ENCODE measurements around the gene KRT84. TPM values are rescaled to one million over a fixed set of nuclear protein-coding genes. Genes with fewer than 3 reads are reported as not detected.

Gene KRT84
- not detected in 2 replicates for total RNA-seq

GRCh38 chr12:52385226-52385702 is at the start of gene KRT84:
Gene KRT84, minus strand, starts transcription at chr12:52385652. Its CDS starts 67 bp downstream, at chr12:52385585.
- intact Hi-C loops (cut with micrococcal nuclease) = no loop called here

- intact Hi-C loops (cut with micrococcal nuclease) = no loop called here
Measured at GRCh38 chr12:52434760-52435530, 49.5 kb upstream of the KRT84 start.

- intact Hi-C loops (cut with micrococcal nuclease) = no loop called here
Measured at GRCh38 chr12:52434081-52434733, 48.8 kb upstream of the KRT84 start, which contains the start of gene KRT75. Gene KRT75, minus strand, starts transcription at chr12:52434371. Its CDS starts 67 bp downstream, at chr12:52434304.

- intact Hi-C loops (cut with micrococcal nuclease) = no loop called here
Measured at GRCh38 chr12:52433501-52434080, 48.1 kb upstream of the KRT84 start.

- intact Hi-C loops (cut with micrococcal nuclease) = no loop called here
Measured at GRCh38 chr12:52432559-52433207, 47.2 kb upstream of the KRT84 start.

GRCh38 chr12:52428121-52428520 is 42.7 kb upstream of the KRT84 start:
- intact Hi-C loops (cut with micrococcal nuclease) = no loop called here

GRCh38 chr12:52427083-52427482 is 41.6 kb upstream of the KRT84 start:
- intact Hi-C loops (cut with micrococcal nuclease) = no loop called here

- intact Hi-C loops (cut with micrococcal nuclease) = no loop called here
Measured at GRCh38 chr12:52426034-52426433, 40.6 kb upstream of the KRT84 start.

GRCh38 chr12:52425466-52425865 is 40.0 kb upstream of the KRT84 start:
- intact Hi-C loops (cut with micrococcal nuclease) = no loop called here

GRCh38 chr12:52423661-52424500 is 38.4 kb upstream of the KRT84 start:
- intact Hi-C loops (cut with micrococcal nuclease) = no loop called here

- intact Hi-C loops (cut with micrococcal nuclease) = no loop called here
Measured at GRCh38 chr12:52423035-52423434, 37.6 kb upstream of the KRT84 start.

- intact Hi-C loops (cut with micrococcal nuclease) = no loop called here
Measured at GRCh38 chr12:52419656-52420055, 34.2 kb upstream of the KRT84 start.

GRCh38 chr12:52418576-52419110 is 33.2 kb upstream of the KRT84 start:
- intact Hi-C loops (cut with micrococcal nuclease) = no loop called here

- intact Hi-C loops (cut with micrococcal nuclease) = no loop called here
Measured at GRCh38 chr12:52417740-52418139, 32.3 kb upstream of the KRT84 start.

- intact Hi-C loops (cut with micrococcal nuclease) = no loop called here
Measured at GRCh38 chr12:52416795-52417194, 31.3 kb upstream of the KRT84 start.

GRCh38 chr12:52415870-52416750 is 30.7 kb upstream of the KRT84 start:
- intact Hi-C loops (cut with micrococcal nuclease) = no loop called here

GRCh38 chr12:52414936-52415335 is 29.5 kb upstream of the KRT84 start:
- intact Hi-C loops (cut with micrococcal nuclease) = no loop called here

GRCh38 chr12:52413782-52414345 is 28.4 kb upstream of the KRT84 start:
- intact Hi-C loops (cut with micrococcal nuclease) = no loop called here

GRCh38 chr12:52413202-52413601 is 27.8 kb upstream of the KRT84 start:
- intact Hi-C loops (cut with micrococcal nuclease) = no loop called here
